HepG2 (cell line): ENCODE data around the gene WDFY1. TPM values are rescaled to one million over a fixed set of nuclear protein-coding genes. Genes with fewer than 3 reads are reported as not detected.

Experiments used
- ATAC-seq: fragments of 200-7000 bp; cut with Tn5 transposase; 3 replicates; pipeline ENCODE4 v1.9.1; 2020; ENCODE audit warnings: mild to moderate bottlenecking, moderate library complexity
- BruUV-seq: library from RNA; stranded (reverse); fragments of 400-500 nt; replicated peaks from 2 replicates; lab custom pipeline; 2021; lab: Mats Ljungman, UMichigan
- CTCF ChIA-PET: fragments of 300-600 bp; formaldehyde crosslinking; extraction: SDS; loops from one replicate; lab custom pipeline; 2021; ENCODE audit warnings: low total read pairs, inconsistent platforms, low intra/inter-chr PET ratio; lab: Yijun Ruan, JAX
- POLR2A ChIA-PET: fragments of 350-600 bp; sonication (Branson Sonifier 250); formaldehyde crosslinking; loops from one replicate; lab custom pipeline; 2020; ENCODE audit warnings: antibody characterized with exemption, inconsistent platforms; lab: Yijun Ruan, JAX
- DNase-seq: peaks from one replicate; pipeline ENCODE4 v3.0.0-alpha.2; 2015; ENCODE audit warnings: low spot score
- FAIRE-seq: peaks from 3 replicates; lab custom pipeline; 2011; peaks lifted over from hg19 to GRCh38; lab: Jason Lieb, UNC
- H2AFZ ChIP-seq: one replicate; pipeline ENCODE4 v1.6.1; 2011; ENCODE audit warnings: low read length, inconsistent platforms
- H3K27ac ChIP-seq: fragments of 300-600 bp; 3 replicates; pipeline ENCODE4 v1.8.0; 2011; ENCODE audit warnings: mixed run types, mild to moderate bottlenecking, mixed read lengths, low read length, inconsistent platforms; ENCODE audit not compliant: insufficient read depth; ENCODE audit errors: extremely low read length
- H3K27me3 ChIP-seq, 2 experiments: fragments of 200-600 bp in 1 of 2; 2 replicates in 1 of 2; 3 replicates in 1 of 2; pipeline versions ENCODE4 v1.6.0 to v1.8.0; 2011; ENCODE audit warnings: low read length in 2 of 2, mild to moderate bottlenecking in 2 of 2, moderate library complexity in 2 of 2, inconsistent platforms in 1 of 2; ENCODE audit not compliant: insufficient read depth in 2 of 2, control insufficient read depth in 1 of 2
- H3K36me3 ChIP-seq, 2 experiments: fragments of 200-600 bp in 1 of 2; replicated peaks in 1 of 2; 2 replicates in 1 of 2; 3 replicates in 1 of 2; pipeline versions ENCODE4 v1.5.1 to v1.8.0; 2011; ENCODE audit warnings: low read length in 2 of 2, inconsistent platforms in 1 of 2; ENCODE audit not compliant: insufficient read depth in 2 of 2, control insufficient read depth in 1 of 2
- H3K4me1 ChIP-seq: 2 replicates; pipeline ENCODE4 v1.5.1; 2012; ENCODE audit warnings: low read length, inconsistent platforms; ENCODE audit not compliant: insufficient read depth
- H3K4me2 ChIP-seq: 2 replicates; pipeline ENCODE4 v1.6.0; 2011; ENCODE audit warnings: low read depth, low read length, inconsistent platforms
- H3K4me3 ChIP-seq, 3 experiments: fragments of 200-600 bp in 1 of 3; sonication (generic), shearing (Covaris generic) in 1 of 3; replicated peaks in 1 of 3; 2 replicates each; pipeline ENCODE4 v1.5.1; 2011 to 2016; ENCODE audit warnings: low read length in 3 of 3, inconsistent platforms in 2 of 3, low read depth in 2 of 3, mild to moderate bottlenecking in 2 of 3, control low read depth in 1 of 3, mixed read lengths in 1 of 3; ENCODE audit not compliant: insufficient read depth in 1 of 3
- H3K79me2 ChIP-seq: one replicate; pipeline ENCODE4 v1.6.1; 2011; ENCODE audit warnings: low read length, inconsistent platforms; ENCODE audit not compliant: insufficient read depth
- H3K9ac ChIP-seq: 2 replicates; pipeline ENCODE4 v1.6.0; 2011; ENCODE audit warnings: mild to moderate bottlenecking, low read depth, low read length, inconsistent platforms; ENCODE audit not compliant: insufficient read depth
- H3K9me3 ChIP-seq: 2 replicates; pipeline ENCODE4 v1.5.1; 2012; ENCODE audit warnings: mild to moderate bottlenecking, low read length
- H4K20me1 ChIP-seq: 2 replicates; pipeline ENCODE4 v1.6.0; 2011; ENCODE audit warnings: inconsistent platforms, mild to moderate bottlenecking, low read length, moderate library complexity; ENCODE audit not compliant: insufficient read depth
- CBX5 ChIP-seq: sonication (generic); formaldehyde crosslinking; IDR thresholded peaks from 2 replicates; pipeline ENCODE4 v1.4.0; 2020; ENCODE audit warnings: missing genetic modification reagents, borderline replicate concordance
- MED8 ChIP-seq: sonication (generic); formaldehyde crosslinking; IDR thresholded peaks from 2 replicates; pipeline ENCODE4 v1.8.1; 2023; ENCODE audit warnings: mild to moderate bottlenecking, missing genetic modification reagents; ENCODE audit not compliant: insufficient replicate concordance
- NONO ChIP-seq, 2 experiments: fragments of 450-650 bp in 1 of 2; sonication (generic) in 1 of 2; formaldehyde crosslinking in 1 of 2; IDR thresholded peaks in 1 of 2; conservative IDR thresholded peaks in 1 of 2; 2 replicates each; pipeline versions ENCODE4 v1.6.1 to v1.8.0; 2017 to 2022; ENCODE audit warnings: mild to moderate bottlenecking in 1 of 2, missing genetic modification reagents in 1 of 2, moderate library complexity in 1 of 2
- TFE3 ChIP-seq: IDR thresholded peaks from 2 replicates; pipeline ENCODE4 v1.6.1; 2016
- ZNF225 ChIP-seq: sonication (generic); formaldehyde crosslinking; IDR thresholded peaks from 2 replicates; pipeline ENCODE4 v1.4.0; 2020; ENCODE audit warnings: mild to moderate bottlenecking, missing genetic modification reagents
- ZSCAN22 ChIP-seq: sonication (generic); formaldehyde crosslinking; IDR thresholded peaks from 2 replicates; pipeline ENCODE4 v1.4.0; 2020; ENCODE audit warnings: mild to moderate bottlenecking, missing genetic modification reagents
- WGBS: methylation state at CpG from one replicate; pipeline ENCODE4 v1.1.6; 2017; ENCODE audit warnings: low lambda C conversion rate; 5-methylcytosine and 5-hydroxymethylcytosine counted together
- in situ Hi-C: cut with HindIII; loops from 2 replicates; pipeline ENCODE4 v1.10.0; 2017; ENCODE audit warnings: low pct_unique_long_range_greater_than_20kb; ENCODE audit not compliant: extremely low pct_ligation_motif_present
- intact Hi-C: fragments of 100-400 bp; cut with micrococcal nuclease; formaldehyde crosslinking; loops from one replicate; pipeline ENCODE4 v1.10.0; 2022; ENCODE audit not compliant: unreplicated experiment
- polyA plus RNA-seq, 8 experiments: library from polyadenylated mRNA; depleted of rRNA in 3 of 8; stranded (reverse) in 7 of 8; unstranded in 1 of 8; fragments of >200 nt; fragmentation: Illumina TruSeq in 4 of 8; extraction: Trizol in 4 of 8; gene quantifications; 2 replicates each; pipeline versions ENCODE4 v1.2.1 to v1.2.3, GENCODE V29; 2011 to 2016; ENCODE audit warnings: low read depth in 4 of 8, missing spikeins in 1 of 8, mixed read lengths in 1 of 8; ENCODE audit not compliant: insufficient read depth in 1 of 8
- total RNA-seq, 5 experiments: library from RNA; depleted of rRNA; stranded (reverse); fragments of >200 nt; fragmentation: Illumina TruSeq; extraction: Trizol; gene quantifications; 2 replicates each; pipeline ENCODE4 v1.2.3, GENCODE V29; 2016; ENCODE audit warnings: low read depth in 1 of 5
- TF ChIP-seq, protein P1 (sequence below): sonication (generic); formaldehyde crosslinking; IDR thresholded peaks from 2 replicates; pipeline ENCODE4 v1.5.1; 2020; ENCODE audit warnings: missing genetic modification reagents, mild to moderate bottlenecking, borderline replicate concordance
- TF ChIP-seq, protein P2 (sequence below): sonication (generic); formaldehyde crosslinking; IDR thresholded peaks from 2 replicates; pipeline ENCODE4 v1.8.0; 2022; ENCODE audit warnings: missing genetic modification reagents, mild to moderate bottlenecking, inconsistent platforms, borderline replicate concordance

WDFY1 gene
- total and polyA plus RNA-seq, 2 of the 13 experiments (the other 11 are each of a cell fraction or from before 2014, with no cell fraction given) = 77.0 to 78.4 TPM

DNA sequence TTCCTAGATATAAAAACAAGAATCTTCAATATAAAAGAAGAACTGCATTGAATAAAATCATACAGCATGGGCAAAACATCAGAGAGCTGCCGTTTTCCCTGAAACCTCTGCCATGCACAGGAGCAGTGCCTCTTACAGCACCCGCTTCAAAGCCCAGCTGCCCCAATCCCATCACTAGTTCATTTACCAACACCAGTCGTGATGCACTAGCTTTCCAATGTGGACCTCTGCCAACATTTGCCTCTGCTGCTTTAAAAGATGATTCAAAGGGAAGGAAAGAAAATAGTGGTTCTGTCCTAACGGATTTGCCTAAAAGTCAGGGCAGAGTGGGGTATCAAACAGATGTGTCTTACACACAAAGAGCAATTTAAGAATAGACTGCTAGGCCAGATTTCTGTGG, 64.3 kb downstream of the WDFY1 start:
- POLR2A ChIA-PET = no interaction called here
- Histone ChIP-seq H3K27ac (no peak overlapping the region), H3K4me2 (no peak overlapping the region), H4K20me1 (no peaks in the 10 kb centered on the region), H3K4me3 (no peak overlapping the region), H3K9ac (no peak overlapping the region), H2AFZ (no peak overlapping the region)
- FAIRE-seq = no peak
- CTCF ChIA-PET = no interaction called here
- no peak for DNase-seq
- BruUV-seq = no TSS peak
- ATAC-seq = no peak
- TF ChIP-seq ZNF225 (no peak), TFE3 (CRISPR knock-in tag) (no peak), CBX5 (CRISPR knock-in tag) (no peak), NONO (IDR thresholded peaks at IDR 0.05) (no peak), NONO (CRISPR knock-in tag; conservative IDR thresholded peaks at IDR 0.05) (no peak), ZSCAN22 (CRISPR knock-in tag) (no peak), MED8 (CRISPR knock-in tag) (no peak)
- TF ChIP-seq, protein P1, sequence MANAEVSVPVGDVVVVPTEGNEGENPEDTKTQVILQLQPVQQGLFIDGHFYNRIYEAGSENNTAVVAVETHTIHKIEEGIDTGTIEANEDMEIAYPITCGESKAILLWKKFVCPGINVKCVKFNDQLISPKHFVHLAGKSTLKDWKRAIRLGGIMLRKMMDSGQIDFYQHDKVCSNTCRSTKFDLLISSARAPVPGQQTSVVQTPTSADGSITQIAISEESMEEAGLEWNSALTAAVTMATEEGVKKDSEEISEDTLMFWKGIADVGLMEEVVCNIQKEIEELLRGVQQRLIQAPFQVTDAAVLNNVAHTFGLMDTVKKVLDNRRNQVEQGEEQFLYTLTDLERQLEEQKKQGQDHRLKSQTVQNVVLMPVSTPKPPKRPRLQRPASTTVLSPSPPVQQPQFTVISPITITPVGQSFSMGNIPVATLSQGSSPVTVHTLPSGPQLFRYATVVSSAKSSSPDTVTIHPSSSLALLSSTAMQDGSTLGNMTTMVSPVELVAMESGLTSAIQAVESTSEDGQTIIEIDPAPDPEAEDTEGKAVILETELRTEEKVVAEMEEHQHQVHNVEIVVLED (CRISPR knock-in tag) = no peak
- TF ChIP-seq, protein P2, sequence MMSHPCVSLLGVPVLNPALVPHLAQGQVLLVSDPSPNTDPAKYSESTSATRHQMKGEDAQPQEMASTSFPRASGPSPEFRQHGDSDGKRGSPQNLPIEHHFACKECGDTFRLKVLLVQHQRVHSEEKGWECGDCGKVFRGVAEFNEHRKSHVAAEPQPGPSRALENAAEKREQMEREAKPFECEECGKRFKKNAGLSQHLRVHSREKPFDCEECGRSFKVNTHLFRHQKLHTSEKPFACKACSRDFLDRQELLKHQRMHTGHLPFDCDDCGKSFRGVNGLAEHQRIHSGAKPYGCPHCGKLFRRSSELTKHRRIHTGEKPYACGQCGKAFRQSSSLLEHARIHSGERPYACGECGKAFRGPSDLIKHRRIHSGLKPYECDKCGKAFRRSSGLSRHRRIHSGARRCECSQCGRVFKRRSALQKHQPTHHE = no peak
- TF ChIP-seq, all 625 proteins: peak for 0
- intact Hi-C loops = no loop called here
- Histone ChIP-seq H3K36me3 (peaks cover 32 to 73% of the 10 kb centered on the region in 2 experiments), H3K79me2 (no peaks in the 10 kb centered on the region), H3K27me3 (no peaks in the 10 kb centered on the region), H3K4me1 (no peaks in the 10 kb centered on the region), H3K9me3 (no peaks in the 10 kb centered on the region)
- WGBS = 99% methylated on average over 4 of the region's 4 CpGs
- in situ Hi-C loops = no loop called here
